Transverse colon (tissue), 4 donors: ENCODE data around the gene CISH. TPM values are rescaled to one million over a fixed set of nuclear protein-coding genes. Genes with fewer than 3 reads are reported as not detected.

ENCODE experiments used
- DNase-seq: peaks from one replicate; pipeline ENCODE4 v3.0.0-alpha.2; 2019
- H3K27ac ChIP-seq, 4 donors: fragments of 200-600 bp; sonication (generic); 2 replicates each; pipeline ENCODE4 v1.5.1; 2016 to 2018; ENCODE audit warnings: inconsistent platforms in 4 of 4
- H3K27me3 ChIP-seq: fragments of 200-600 bp; sonication (generic); 2 replicates; pipeline ENCODE4 v1.5.1; 2017; ENCODE audit warnings: inconsistent platforms
- H3K36me3 ChIP-seq, 4 donors: fragments of 200-600 bp; sonication (generic); 2 replicates each; pipeline ENCODE4 v1.5.1; 2017 to 2019; ENCODE audit warnings: inconsistent platforms in 4 of 4
- H3K4me1 ChIP-seq, 4 donors: fragments of 200-600 bp; sonication (generic); 2 replicates each; pipeline ENCODE4 v1.5.1; 2017 to 2020; ENCODE audit warnings: inconsistent platforms in 4 of 4
- H3K4me3 ChIP-seq, 4 donors: fragments of 200-600 bp; sonication (generic); 1 replicate in 1 of 4; 2 replicates in 3 of 4; pipeline versions ENCODE4 v1.5.1 to v1.6.1; 2017 to 2019; ENCODE audit warnings: inconsistent platforms in 4 of 4
- H3K9me3 ChIP-seq, 2 donors: fragments of 200-600 bp; sonication (generic); 2 replicates each; pipeline ENCODE4 v1.5.1; 2017 to 2019; ENCODE audit warnings: inconsistent platforms in 2 of 2
- CTCF ChIP-seq, 5 experiments: fragments of 200-600 bp in 3 of 5; fragments of 450-650 bp in 2 of 5; sonication (generic) in 3 of 5; IDR thresholded peaks; 1 replicate in 2 of 5; 2 replicates in 3 of 5; pipeline ENCODE4 v1.5.1; 2016 to 2017; ENCODE audit warnings: antibody characterized with exemption in 5 of 5, inconsistent platforms in 3 of 5, mild to moderate bottlenecking in 2 of 5, moderate library complexity in 1 of 5
- EP300 ChIP-seq: sonication (generic); formaldehyde crosslinking; IDR thresholded peaks from one replicate; pipeline ENCODE4 v1.6.1; 2017; ENCODE audit warnings: antibody characterized with exemption, low read depth
- POLR2A ChIP-seq: fragments of 450-650 bp; IDR thresholded peaks from one replicate; pipeline ENCODE4 v1.6.1; 2016; ENCODE audit warnings: antibody characterized with exemption, mild to moderate bottlenecking, moderate library complexity
- POLR2AphosphoS5 ChIP-seq, 3 donors: sonication (generic); formaldehyde crosslinking; IDR thresholded peaks; one replicate each; pipeline ENCODE4 v1.6.1; 2016; ENCODE audit warnings: antibody characterized with exemption in 3 of 3
- WGBS, 2 donors: methylation state at CpG; one replicate each; pipeline ENCODE4 v1.1.5; 2018; ENCODE audit warnings: low coverage in 1 of 2; 5-methylcytosine and 5-hydroxymethylcytosine counted together
- in situ Hi-C, 4 donors: fragments of 200-750 bp; cut with MboI; loops; one replicate each; pipeline versions ENCODE4 v1.15.0 to v1.15.1; 2017; ENCODE audit warnings: low sequenced_read_pairs in 3 of 4, low pct_ligation_motif_present in 1 of 4, low pct_unique_long_range_greater_than_20kb in 1 of 4
- intact Hi-C: fragments of 100-400 bp; cut with DNase I; formaldehyde crosslinking; loops from one replicate; pipeline ENCODE4 v1.15.1; 2023; ENCODE audit warnings: low total_unique reads
- total RNA-seq, 4 donors: library from RNA; depleted of rRNA; stranded (reverse); fragments of >200 nt; gene quantifications; one replicate each; pipeline ENCODE4 v1.1.0, GENCODE V29; 2016

Gene CISH
- total RNA-seq, 4 donors from 2014 or later, result 3.0 to 15.9 (median 9.2) TPM

GRCh38 chr3:50567011-50567385 lies 44.6 kb downstream of the CISH start:
- no peaks in the 10 kb centered on the region for H3K27me3 ChIP-seq
- in situ Hi-C loops (loop anchor here in 1 of 4 donors (25.0 kb wide), 1 partner anchor 205 kb away; the partner anchor contains the start of genes CYB561D2, NPRL2 and TMEM115), intact Hi-C loops (no loop called here)
- peak overlapping the region; percentile 89 to 98 (median 92) for H3K27ac ChIP-seq
- peak overlapping the region; percentile 53 to 70 (median 54) for H3K4me3 ChIP-seq
- TF ChIP-seq POLR2A (no peak), POLR2AphosphoS5 (IDR thresholded peaks at IDR 0.05) (no peak), CTCF (IDR thresholded peaks at IDR 0.05) (no peak), EP300 (no peak)
- WGBS, 2 donors, result 11% methylated on average over 11 of the region's 11 CpGs; no CpG with 5 or more reads in 1 of the 2 donors
- DNase-seq, result no peak
- H3K36me3 ChIP-seq, result no peaks in the 10 kb centered on the region
- H3K9me3 ChIP-seq, result no peaks in the 10 kb centered on the region
- peaks cover 8 to 30% (median 22%) of the 10 kb centered on the region in 4 donors for H3K4me1 ChIP-seq

- 87% methylated on average over 1 of the region's 1 CpG; no CpG with 5 or more reads in 1 of the 2 donors for WGBS, 2 donors
- in situ Hi-C loops, result loop anchor here in 1 of 4 donors (25.0 kb wide), 1 partner anchor 202 kb away; the partner anchor contains the start of genes CYB561D2, NPRL2 and TMEM115
- H3K4me3 ChIP-seq, result no peak overlapping the region
These were observed 47.3 kb downstream of the CISH start for GRCh38 chr3:50564321-50564720.

GRCh38 chr3:50563867-50564266 lies 47.7 kb downstream of the CISH start:
- no peak overlapping the region for H3K27ac ChIP-seq
- no peak overlapping the region for H3K4me3 ChIP-seq
- no peak for DNase-seq
- H3K36me3 ChIP-seq, result no peaks in the 10 kb centered on the region
- H3K4me1 ChIP-seq, result peaks cover 8 to 19% (median 16%) of the 10 kb centered on the region in 4 donors
- in situ Hi-C loops, result loop anchor here in 1 of 4 donors (25.0 kb wide), 1 partner anchor 202 kb away; the partner anchor contains the start of genes CYB561D2, NPRL2 and TMEM115
- no peak for TF ChIP-seq POLR2AphosphoS5 (IDR thresholded peaks at IDR 0.05)
- TF ChIP-seq POLR2A, result no peak
- no peak for TF ChIP-seq EP300
- TF ChIP-seq CTCF (IDR thresholded peaks at IDR 0.05), result no peak
- 94 to 100% methylated on average over 1 to 2 of the region's 2 CpGs for WGBS, 2 donors
- H3K27me3 ChIP-seq, result no peaks in the 10 kb centered on the region
- intact Hi-C loops, result no loop called here
- no peaks in the 10 kb centered on the region for H3K9me3 ChIP-seq

More at GRCh38 chr3:50564321-50564720, 47.3 kb downstream of the CISH start:
- Histone ChIP-seq H3K4me1 (peaks cover 8 to 19% (median 16%) of the 10 kb centered on the region in 4 donors), H3K36me3 (no peaks in the 10 kb centered on the region), H3K27me3 (no peaks in the 10 kb centered on the region), H3K9me3 (no peaks in the 10 kb centered on the region), H3K27ac (no peak overlapping the region)
- TF ChIP-seq EP300 (no peak), POLR2A (no peak), CTCF (IDR thresholded peaks at IDR 0.05) (no peak), POLR2AphosphoS5 (IDR thresholded peaks at IDR 0.05) (no peak)
- intact Hi-C loops, result no loop called here
- DNase-seq, result no peak

- H3K4me3 ChIP-seq, result no peak overlapping the region
- H3K9me3 ChIP-seq, result no peaks in the 10 kb centered on the region
- no peak for TF ChIP-seq POLR2A
- TF ChIP-seq CTCF (IDR thresholded peaks at IDR 0.05), result no peak
- no peak for TF ChIP-seq POLR2AphosphoS5 (IDR thresholded peaks at IDR 0.05)
- no peak for TF ChIP-seq EP300
- intact Hi-C loops (no loop called here), in situ Hi-C loops (loop anchor here in 1 of 4 donors (25.0 kb wide), 1 partner anchor 201 kb away; the partner anchor contains the start of genes CYB561D2, NPRL2 and TMEM115)
- no peaks in the 10 kb centered on the region for H3K27me3 ChIP-seq
- DNase-seq, result no peak
- peaks cover 5 to 13% (median 12%) of the 10 kb centered on the region in 4 donors for H3K4me1 ChIP-seq
- 83% methylated on average over 2 of the region's 2 CpGs; no CpG with 5 or more reads in 1 of the 2 donors for WGBS, 2 donors
- no peak overlapping the region for H3K27ac ChIP-seq
- no peaks in the 10 kb centered on the region for H3K36me3 ChIP-seq
These were observed 48.7 kb downstream of the CISH start for GRCh38 chr3:50562861-50563260.
